Middle frontal gyrus (tissue), 1 donor: ENCODE results near the gene SERTM1.

Experiments used
- DNase-seq: peaks from one replicate; pipeline ENCODE4 v3.0.0-alpha.2; 2015; ENCODE audit warnings: low spot score; ENCODE audit errors: extremely low spot score

The SERTM1 gene

GRCh38 chr13:36673838-36674326 lies at the start of gene SERTM1:
TSS of gene SERTM1 (plus strand) at chr13:36674020. CDS start at chr13:36695079, 21,059 bp downstream.
- no peak for DNase-seq

DNA sequence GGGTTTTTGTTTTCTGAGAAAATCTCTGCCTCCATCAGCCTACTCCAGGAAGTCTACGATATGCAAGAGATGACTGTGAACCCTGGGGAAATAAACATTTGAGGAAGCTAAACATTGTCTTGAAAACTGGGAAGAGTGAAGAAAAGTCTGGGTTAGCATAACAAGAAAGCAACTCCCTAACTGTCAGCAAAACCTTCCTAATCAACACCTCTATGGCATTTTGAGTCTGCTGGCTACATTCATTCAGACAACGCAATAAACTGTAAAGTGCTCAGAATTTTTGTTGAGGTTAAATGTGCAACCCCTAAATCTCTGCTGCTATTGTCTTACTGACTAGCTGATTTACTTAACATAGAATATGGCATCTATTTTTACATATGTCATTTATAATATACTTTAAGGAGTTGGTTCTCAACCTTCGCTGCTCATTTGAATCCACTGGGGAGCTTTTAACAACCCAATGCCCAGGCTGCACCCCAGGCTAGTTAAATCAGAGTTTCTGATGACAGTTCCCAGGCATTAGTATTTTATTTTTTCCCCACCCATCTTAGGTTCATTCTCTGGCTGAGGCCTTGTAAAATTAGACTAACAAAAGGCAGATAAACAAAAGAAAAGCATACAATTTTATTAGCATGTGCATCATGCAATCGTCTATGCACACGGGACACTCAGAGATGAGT lies 45.3 kb upstream of the SERTM1 start:
- no peak for DNase-seq

- no peak for DNase-seq
Observed at GRCh38 chr13:36629057-36629385, 44.8 kb upstream of the SERTM1 start.

DNA sequence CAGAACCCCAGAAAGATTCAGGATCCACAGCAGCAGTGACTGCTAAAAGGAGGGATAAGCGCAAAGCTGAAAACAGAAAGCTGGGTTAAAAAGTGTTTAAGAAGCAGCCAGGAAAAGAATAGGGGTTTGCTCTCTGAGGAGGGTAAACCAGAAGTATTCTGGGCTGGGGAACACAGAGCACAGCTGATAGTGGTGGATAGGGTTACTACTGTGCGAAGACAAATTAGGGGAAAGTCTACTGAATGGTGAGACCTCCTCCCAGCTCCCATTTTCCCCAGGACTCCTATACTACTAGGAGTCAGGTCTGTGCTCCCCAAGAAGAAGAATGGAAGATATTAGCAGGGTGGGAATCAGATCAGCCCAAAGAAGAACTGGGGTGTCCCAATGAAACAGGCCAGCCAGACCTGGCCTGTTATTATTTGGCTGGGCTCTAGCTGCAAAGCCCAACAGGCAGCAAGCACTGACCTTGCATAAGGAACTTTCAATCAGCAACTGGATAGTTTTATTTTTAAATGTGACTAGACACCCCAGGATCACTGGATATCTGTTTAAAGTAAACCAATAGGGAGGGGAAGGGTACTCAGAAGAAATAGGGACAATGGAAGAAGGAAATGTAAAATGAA lies 43.5 kb upstream of the SERTM1 start:
- no peak for DNase-seq

DNA sequence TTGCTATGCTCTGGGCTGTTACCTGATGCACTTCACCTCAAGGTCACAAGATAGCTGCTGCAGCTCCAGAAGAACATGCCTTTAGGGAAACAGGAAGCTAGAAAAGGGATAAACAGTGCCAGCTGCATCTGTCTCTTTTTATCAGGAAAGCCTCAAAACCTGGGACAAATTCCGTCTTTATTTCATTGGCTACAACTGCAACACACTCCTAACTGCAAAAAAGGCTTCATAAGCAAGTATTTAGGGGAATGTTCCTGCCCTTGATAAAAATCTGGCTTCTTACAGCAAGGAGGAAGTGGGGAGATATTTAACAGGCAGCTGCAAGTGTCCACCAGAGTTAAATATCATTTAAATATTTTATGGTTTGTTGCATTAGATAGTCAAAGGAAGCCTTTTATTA lies 34.2 kb upstream of the SERTM1 start:
- DNase-seq = no peak

DNA sequence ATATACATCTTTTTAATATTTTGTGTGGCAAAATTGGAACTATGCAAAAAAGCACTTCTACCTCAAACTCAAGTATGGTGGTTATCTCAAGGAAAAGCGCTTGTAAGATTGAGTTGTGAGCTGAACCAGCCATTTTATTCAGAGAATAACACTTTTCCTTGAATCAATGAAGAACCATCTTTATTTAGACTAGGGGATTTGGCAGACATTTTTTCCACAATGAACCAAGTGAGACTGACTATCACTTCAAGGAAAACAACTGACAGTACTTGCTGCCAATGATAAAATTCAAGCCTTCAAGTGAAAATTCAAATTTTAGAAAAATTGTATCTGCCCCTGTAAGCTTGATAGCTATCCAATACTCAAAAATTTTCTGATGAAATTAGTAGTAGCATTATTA lies 23.2 kb upstream of the SERTM1 start:
- no peak for DNase-seq

DNA sequence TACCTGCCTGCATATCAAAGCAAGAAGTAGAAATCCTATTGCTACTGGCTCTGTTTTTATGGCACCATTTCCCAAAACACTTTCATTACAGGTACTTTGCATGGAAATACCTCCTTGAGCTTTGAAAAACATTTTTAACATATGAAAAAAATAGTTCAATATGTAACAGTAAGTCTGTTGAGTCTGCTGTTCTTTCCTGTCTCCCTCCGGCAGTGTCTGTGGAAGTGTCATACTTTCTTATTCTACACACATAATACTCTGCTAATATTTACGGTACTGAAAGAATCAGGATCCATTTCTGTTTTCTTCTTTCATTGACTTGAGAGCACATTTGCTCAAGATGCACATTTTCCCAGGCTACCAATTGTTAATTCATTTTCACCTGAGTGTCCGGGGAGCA lies 8.2 kb upstream of the SERTM1 start:
- no peak for DNase-seq

DNA sequence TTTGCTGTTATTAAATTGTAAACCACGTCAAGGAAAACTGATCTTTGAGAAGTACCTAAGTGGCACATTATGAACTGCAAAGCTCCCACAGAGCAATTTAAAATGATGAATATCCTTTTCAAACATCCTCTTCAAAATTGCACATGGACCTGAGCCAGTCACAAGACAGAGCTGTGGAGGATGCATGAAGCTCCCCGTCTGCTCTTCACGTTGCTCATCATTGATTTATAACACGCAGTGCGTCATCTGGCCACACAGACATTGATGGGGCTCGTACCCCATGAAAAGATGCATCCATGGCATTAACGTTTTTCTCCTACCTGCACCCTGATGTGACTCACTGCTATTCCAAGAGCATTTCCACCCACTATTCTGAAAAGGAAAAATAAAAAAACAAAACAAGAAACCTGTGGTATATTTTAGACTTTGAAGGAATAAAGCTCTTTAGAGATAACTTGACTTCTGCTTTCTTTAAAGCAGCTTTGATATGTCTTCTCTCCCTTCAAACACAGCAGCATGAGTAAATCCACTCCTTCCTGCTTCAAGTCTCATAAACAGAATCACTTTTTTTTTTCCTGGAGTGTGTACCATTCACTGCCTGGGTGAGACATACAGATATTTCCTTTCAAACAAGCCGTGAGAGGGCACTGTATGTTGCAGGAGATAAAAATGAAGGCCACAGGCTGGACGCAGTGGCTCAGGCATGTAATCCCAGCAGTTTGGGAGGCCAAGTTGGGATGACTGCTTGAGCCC lies 7.2 kb upstream of the SERTM1 start:
- DNase-seq = no peak

DNA sequence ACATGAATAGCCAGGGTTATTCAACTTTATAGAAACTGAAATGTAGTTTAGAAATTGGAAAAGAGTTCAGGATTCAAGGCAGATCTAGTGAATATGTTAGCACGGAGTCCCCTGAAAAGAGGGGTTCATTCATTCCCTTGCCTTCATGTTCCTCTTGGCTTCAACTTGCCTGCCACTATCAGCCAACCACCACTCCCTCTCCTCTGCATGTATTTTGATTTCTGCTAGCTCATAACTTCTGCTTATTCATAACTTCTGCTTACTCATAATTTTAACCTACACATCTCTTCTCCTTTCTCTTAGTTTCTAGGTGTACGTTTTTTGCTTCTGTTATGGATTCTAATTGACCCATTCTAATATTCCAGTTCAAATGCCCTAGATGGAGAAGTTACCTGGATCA lies 5.5 kb upstream of the SERTM1 start:
- no peak for DNase-seq

- no peak for DNase-seq
Observed at GRCh38 chr13:36673352-36673751, 468 bp upstream of the SERTM1 start.

DNA sequence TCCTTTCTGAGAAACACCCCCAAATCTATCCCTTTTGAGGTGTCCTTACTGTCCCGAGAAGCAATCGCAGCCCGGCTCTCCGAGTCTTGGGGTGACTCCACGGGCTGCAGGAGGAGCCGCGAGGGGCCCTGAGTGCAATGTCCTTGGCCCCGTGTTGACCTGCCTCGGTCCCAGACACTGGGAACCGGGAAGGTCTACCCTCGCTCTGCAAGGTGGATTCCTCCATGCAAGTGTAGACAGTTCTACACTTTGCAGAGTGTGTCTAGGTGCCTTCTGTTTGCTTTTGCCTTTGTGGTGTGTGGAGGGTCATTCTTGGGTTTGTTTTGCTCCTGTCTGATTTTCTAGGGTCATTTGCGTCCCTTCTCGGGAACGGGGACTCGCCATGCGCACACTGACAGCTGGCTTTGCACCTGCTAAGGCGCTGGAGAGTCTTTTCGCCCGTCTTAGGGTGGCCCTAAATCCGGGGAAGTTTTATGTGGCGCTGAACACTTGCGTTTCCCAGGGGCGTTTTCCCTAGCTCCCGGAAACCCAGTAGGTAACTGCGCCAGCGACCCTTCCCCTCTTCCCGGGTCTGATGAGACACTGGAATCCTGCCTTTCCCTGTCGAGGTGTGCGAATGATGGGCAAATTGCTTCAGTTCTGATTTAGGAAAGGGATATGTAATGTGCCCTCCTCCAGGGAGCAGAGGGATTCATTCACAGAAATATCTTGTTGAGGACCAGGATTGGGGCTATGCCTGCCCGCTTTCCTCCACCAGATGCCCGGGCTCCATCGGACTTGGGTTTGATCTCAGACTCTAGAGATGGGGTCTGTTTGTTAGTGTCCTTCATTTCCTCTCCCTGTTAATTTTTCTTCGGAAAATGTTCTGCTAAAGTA lies 755 bp downstream of the SERTM1 start:
- no peak for DNase-seq

DNA sequence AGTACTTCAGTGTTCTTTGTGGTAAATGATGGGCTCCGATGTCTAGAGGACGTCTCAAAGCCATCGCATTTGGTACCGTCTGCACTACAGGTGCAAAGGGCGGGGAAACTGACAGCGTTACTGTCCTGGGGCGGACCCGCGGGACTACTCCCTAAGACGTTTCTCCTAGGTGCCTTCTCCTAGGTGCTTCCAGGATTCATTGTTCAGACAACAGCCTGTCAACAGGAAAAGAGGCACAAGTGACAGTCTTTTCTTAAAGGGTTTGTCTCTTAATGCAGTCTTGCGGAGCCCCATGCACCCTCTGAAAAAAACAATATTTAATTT lies 1.4 kb downstream of the SERTM1 start:
- DNase-seq = no peak

DNA sequence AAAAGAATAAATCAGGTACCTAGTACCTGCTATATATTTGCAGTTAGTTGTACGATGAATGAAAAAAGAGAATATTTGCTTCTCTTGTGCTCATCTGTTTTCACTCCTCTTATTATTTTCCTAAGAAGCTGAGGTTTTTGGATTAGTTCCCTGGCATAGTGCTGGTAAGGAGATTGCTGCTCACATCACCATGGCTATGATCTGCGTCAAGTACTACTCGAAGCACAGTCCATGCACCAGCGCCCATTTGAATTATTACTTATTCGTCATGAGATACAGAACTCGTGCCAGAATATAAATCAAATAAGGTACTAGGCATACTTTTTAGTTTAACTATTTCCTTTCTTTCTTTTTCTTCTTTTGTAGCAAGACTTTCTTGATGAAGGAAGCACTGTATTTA lies 7.1 kb downstream of the SERTM1 start:
- no peak for DNase-seq

DNA sequence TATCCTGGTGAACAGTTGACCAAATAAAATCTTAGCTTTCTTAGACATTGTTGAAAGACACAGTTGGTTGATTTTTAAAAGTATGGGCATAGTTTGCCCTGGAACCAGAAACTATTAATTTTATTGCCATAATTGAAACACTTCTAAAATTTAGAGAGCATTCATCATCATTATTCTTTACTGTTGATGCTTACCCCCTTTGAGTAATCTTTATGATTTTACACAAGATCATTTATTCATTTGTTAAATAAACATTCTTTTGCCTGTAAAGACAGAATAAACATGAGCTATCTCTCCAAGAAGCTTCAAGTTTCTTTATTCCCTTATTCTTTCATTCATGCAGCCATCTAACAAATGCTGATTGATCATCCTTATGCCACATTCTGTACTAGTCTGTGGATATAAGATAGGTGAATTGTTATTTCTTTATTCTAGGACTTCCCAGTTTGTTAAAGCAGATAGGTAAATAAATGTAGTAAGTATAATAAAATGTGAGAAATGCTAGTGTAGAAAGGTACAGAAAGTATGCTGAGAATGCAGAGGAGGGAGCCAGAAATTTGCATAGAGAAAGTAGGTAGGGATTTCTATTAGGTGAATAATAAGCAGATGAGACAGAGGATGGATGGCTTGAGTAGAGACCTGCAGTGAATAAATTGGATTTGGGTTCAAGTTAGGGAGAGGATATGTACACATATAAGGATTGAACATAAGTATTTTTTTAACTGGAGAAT lies 8.2 kb downstream of the SERTM1 start:
- no peak for DNase-seq

- DNase-seq = no peak
Observed at GRCh38 chr13:36683701-36684100, 9.9 kb downstream of the SERTM1 start.

- DNase-seq = no peak
Observed at GRCh38 chr13:36685927-36686326, 12.1 kb downstream of the SERTM1 start.

DNA sequence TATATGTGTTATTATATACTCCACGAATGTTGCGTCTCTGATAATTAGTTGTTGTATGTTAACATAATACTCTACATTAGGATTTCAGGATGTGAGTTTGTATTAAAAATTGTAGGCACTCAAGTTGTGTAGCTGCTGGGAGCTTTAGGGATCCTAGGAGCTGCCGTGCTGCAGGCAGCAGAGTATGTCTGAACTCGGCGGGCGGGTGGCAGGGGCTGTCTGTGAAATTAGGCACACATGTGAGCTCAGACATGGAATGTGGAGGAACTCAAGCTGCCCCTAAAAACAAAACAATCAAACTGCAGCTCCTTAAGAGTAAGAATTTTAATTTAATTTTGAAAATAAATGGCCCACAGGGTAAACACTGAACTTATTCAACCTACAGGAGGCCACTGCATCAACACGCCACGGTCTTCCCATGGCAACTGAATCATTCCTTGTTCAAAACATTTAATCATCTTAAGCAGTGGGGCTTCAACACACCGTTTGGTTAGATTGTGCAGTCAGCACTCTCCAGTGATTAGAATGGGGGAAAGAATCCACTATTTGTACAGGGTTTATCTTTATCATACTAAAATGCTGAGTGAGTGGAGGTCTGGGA lies 22.7 kb downstream of the SERTM1 start:
- DNase-seq = no peak

- no peak for DNase-seq
Observed at GRCh38 chr13:36700170-36700569, 26.4 kb downstream of the SERTM1 start.

GRCh38 chr13:36706755-36707154 lies 32.9 kb downstream of the SERTM1 start:
- no peak for DNase-seq

GRCh38 chr13:36709136-36709890 lies 35.5 kb downstream of the SERTM1 start:
- no peak for DNase-seq
